HG03196 (cell line): ENCODE results near the gene FGF7.
"Not testable (repeated sequence)": the region's sequence is repeated elsewhere in the genome, so short reads cannot be mapped to it uniquely, and the experiment has no call there.

Experiments used
- ATAC-seq: cut with Tn5 transposase; IDR thresholded peaks from one replicate; pipeline ENCODE4 v1.9.1; 2021; ENCODE audit not compliant: unreplicated experiment

FGF7 gene

DNA sequence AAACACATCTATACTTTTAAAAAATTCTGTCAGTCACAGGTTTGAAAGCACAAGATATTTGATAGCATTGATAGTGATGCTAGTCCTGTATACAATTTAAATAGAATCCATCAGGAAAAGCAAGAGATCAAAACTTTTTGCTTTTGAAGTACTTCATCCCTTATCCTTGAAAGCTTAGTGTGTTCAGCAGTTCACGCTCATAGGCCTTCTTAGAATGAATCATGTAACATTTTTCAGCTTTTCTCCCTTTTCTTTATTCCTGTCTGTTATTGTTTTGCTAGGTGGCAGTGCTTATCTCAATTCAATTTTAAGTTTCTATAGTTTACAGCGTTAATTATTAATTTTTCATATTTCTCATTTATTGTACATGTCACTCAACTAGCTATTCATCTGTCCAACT lies 69.1 kb downstream of the FGF7 start:
- no peak for ATAC-seq

DNA sequence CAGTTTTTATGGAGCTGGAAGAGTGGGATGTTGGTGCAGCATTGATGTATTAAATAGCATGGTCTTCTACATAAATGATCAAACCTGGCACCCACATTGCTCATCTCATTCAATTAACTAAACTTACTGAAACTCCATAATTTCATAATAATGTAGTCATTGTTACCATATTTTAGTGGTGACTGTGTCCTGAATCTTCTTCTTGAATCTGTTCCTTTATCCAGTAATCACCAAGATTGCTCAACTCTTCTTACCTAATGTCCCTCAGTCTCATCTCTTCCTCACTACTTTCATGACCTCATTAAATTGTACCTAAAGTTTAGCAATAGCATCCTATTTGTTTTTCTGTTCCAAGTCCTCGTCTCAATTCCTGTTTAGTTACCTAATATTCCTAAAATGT lies 69.8 kb downstream of the FGF7 start:
- no peak for ATAC-seq

- no peak for ATAC-seq
Observed at GRCh38 chr15:49494842-49495241, 71.8 kb downstream of the FGF7 start.

GRCh38 chr15:49495993-49496753 lies 73.1 kb downstream of the FGF7 start:
- ATAC-seq: no peak

- ATAC-seq: no peak
Observed at GRCh38 chr15:49501586-49501985, 78.5 kb downstream of the FGF7 start.

DNA sequence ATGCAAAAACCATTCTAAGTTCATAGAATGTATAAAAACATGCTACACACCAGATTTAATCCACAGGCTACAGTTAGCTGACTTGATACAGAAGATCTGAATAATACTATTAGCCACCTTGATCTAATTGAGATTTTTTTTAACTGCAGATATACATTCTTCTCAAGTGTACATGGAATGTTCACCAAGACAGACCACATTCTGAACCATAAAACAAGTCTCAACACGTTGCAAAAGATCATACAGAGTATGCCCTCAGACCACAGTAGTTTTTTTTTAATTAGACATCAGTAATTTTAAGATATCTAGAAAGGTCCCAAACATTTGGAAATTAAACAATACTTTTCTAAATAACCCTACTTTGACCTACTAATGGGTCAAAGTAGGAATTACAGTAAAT lies 83.3 kb downstream of the FGF7 start:
- no peak for ATAC-seq

DNA sequence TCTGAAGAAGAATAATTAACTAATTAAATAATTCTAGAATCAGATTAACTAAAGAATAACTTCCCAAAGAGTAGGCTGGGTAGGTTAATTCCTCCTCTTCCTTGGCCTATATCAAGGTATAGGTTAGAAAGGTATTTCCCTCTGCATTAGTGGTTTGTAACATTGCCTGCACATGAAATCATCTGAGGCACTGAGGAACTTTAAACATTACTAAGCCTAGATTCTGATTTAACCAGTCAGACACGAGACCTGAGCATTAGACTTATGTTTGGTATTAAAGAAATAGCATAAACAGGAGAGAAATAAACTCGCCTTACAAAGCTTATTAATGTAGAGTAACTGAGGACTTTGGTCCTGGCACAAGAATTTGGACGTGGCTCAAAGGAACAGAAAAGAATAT lies 84.2 kb downstream of the FGF7 start:
- no peak for ATAC-seq

DNA sequence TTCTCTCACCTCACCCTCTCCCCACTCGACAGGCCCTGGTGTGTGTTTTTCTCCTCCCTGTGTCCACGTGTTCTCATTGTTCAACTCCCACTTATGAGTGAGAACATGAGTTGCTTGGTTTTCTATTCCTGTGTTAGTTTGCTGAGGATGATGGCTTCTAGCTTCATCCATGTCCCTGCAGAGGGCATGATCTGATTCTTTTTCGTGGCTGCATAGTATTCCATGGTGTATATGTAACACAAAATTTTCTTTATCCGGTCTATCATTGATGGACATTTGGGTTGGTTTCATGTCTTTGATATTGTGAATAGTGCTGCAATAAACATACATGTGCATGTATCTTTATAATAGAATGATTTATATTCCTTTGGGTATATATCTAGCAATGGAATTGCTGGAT lies 89.7 kb downstream of the FGF7 start:
- not testable (repeated sequence) for ATAC-seq

DNA sequence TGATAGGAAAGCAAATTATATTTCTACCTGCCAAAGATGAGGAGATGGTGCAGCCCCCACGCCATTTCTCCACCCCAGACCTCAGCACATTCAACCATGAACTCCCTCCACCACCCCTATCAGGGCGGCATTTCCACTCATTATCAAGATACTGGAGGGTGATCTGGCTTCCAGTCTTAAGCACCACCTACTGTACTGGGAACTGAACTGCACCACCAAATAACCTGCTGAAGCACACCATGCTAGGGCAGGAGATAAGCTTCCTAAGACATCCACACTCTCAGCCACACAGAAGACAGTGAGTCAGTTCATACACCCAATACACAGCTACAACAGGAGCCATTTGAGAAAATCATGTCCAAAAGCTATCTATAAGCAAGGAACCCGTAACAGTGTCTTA lies 98.8 kb downstream of the FGF7 start:
- ATAC-seq: no peak

GRCh38 chr15:49528289-49528688 lies 105.2 kb downstream of the FGF7 start:
- no peak for ATAC-seq

GRCh38 chr15:49530092-49530491 lies 107.0 kb downstream of the FGF7 start:
- no peak for ATAC-seq
